ENCODE results near the gene SNX18. TPM values are rescaled to one million over a fixed set of nuclear protein-coding genes. Genes with fewer than 3 reads are reported as not detected.
A peak's percentile ranks its signal among the peaks of the same experiment; 100 is the strongest.

Gene SNX18
- total RNA-seq, 2 donors from 2014 or later: 4.3 to 11.6 TPM

GRCh38 chr5:54541823-54542783, 24.5 kb downstream of the SNX18 start:
- Mint-ChIP-seq H3K4me3 (no peak overlapping the region), H3K27me3 (no peaks in the 10 kb centered on the region), H3K4me1 (peaks cover 8% of the 10 kb centered on the region), H3K36me3 (ENCODE audit: low read depth) (peaks cover 29% of the 10 kb centered on the region), H3K9me3 (no peaks in the 10 kb centered on the region), H3K27ac (no peak overlapping the region)
- no peak for ATAC-seq (replicated peaks)

GRCh38 chr5:54544044-54544443, 26.5 kb downstream of the SNX18 start:
- Mint-ChIP-seq H3K4me3 (no peak overlapping the region), H3K27me3 (no peaks in the 10 kb centered on the region), H3K27ac (no peak overlapping the region), H3K9me3 (no peaks in the 10 kb centered on the region), H3K36me3 (ENCODE audit: low read depth) (peaks cover 29% of the 10 kb centered on the region), H3K4me1 (peaks cover 4% of the 10 kb centered on the region)
- no peak for ATAC-seq (replicated peaks)

GRCh38 chr5:54545796-54546195, 28.2 kb downstream of the SNX18 start:
- peaks cover 4% of the 10 kb centered on the region for H3K4me1 Mint-ChIP-seq

GRCh38 chr5:54547711-54548250, 30.2 kb downstream of the SNX18 start:
- H3K4me3 Mint-ChIP-seq: no peak overlapping the region
- peaks cover 28% of the 10 kb centered on the region for H3K36me3 Mint-ChIP-seq (ENCODE audit: low read depth)
- no peak overlapping the region for H3K27ac Mint-ChIP-seq
- no peak for ATAC-seq (replicated peaks)
- H3K9me3 Mint-ChIP-seq: no peaks in the 10 kb centered on the region
- H3K4me1 Mint-ChIP-seq: no peaks in the 10 kb centered on the region
- no peaks in the 10 kb centered on the region for H3K27me3 Mint-ChIP-seq

More at GRCh38 chr5:54545796-54546195, 28.2 kb downstream of the SNX18 start:
- no peak for ATAC-seq (replicated peaks)
- H3K27me3 Mint-ChIP-seq: no peaks in the 10 kb centered on the region
- no peaks in the 10 kb centered on the region for H3K9me3 Mint-ChIP-seq
- no peak overlapping the region for H3K27ac Mint-ChIP-seq
- no peak overlapping the region for H3K4me3 Mint-ChIP-seq
- H3K36me3 Mint-ChIP-seq (ENCODE audit: low read depth): peaks cover 29% of the 10 kb centered on the region

- H3K27ac Mint-ChIP-seq: no peak overlapping the region
- H3K4me3 Mint-ChIP-seq: no peak overlapping the region
- no peak for ATAC-seq (replicated peaks)
- peaks cover 20% of the 10 kb centered on the region for H3K36me3 Mint-ChIP-seq (ENCODE audit: low read depth)
- H3K9me3 Mint-ChIP-seq: no peaks in the 10 kb centered on the region
- H3K27me3 Mint-ChIP-seq: no peaks in the 10 kb centered on the region
- H3K4me1 Mint-ChIP-seq: no peaks in the 10 kb centered on the region
These were observed 31.0 kb downstream of the SNX18 start for GRCh38 chr5:54548565-54548964.

- H3K4me1 Mint-ChIP-seq: no peaks in the 10 kb centered on the region
- no peaks in the 10 kb centered on the region for H3K9me3 Mint-ChIP-seq
- no peak for ATAC-seq (replicated peaks)
- H3K27me3 Mint-ChIP-seq: no peaks in the 10 kb centered on the region
- H3K27ac Mint-ChIP-seq: no peak overlapping the region
- no peak overlapping the region for H3K4me3 Mint-ChIP-seq
- H3K36me3 Mint-ChIP-seq (ENCODE audit: low read depth): peaks cover 3% of the 10 kb centered on the region
These were observed 33.7 kb downstream of the SNX18 start for GRCh38 chr5:54551292-54551691.

- H3K4me3 Mint-ChIP-seq: no peak overlapping the region
- no peak overlapping the region for H3K27ac Mint-ChIP-seq
- H3K9me3 Mint-ChIP-seq: no peaks in the 10 kb centered on the region
- no peaks in the 10 kb centered on the region for H3K4me1 Mint-ChIP-seq
- H3K36me3 Mint-ChIP-seq (ENCODE audit: low read depth): no peaks in the 10 kb centered on the region
- ATAC-seq (replicated peaks): no peak
- H3K27me3 Mint-ChIP-seq: no peaks in the 10 kb centered on the region
These were observed 34.4 kb downstream of the SNX18 start for GRCh38 chr5:54551926-54552325.

GRCh38 chr5:54552446-54552845, 34.9 kb downstream of the SNX18 start:
- no peak overlapping the region for H3K27ac Mint-ChIP-seq
- ATAC-seq (replicated peaks): no peak
- no peaks in the 10 kb centered on the region for H3K27me3 Mint-ChIP-seq
- no peaks in the 10 kb centered on the region for H3K9me3 Mint-ChIP-seq
- no peak overlapping the region for H3K4me3 Mint-ChIP-seq
- H3K36me3 Mint-ChIP-seq (ENCODE audit: low read depth): no peaks in the 10 kb centered on the region
- no peaks in the 10 kb centered on the region for H3K4me1 Mint-ChIP-seq

GRCh38 chr5:54553659-54554207, 36.2 kb downstream of the SNX18 start:
- no peaks in the 10 kb centered on the region for H3K36me3 Mint-ChIP-seq (ENCODE audit: low read depth)
- no peak overlapping the region for H3K4me3 Mint-ChIP-seq
- H3K27me3 Mint-ChIP-seq: no peaks in the 10 kb centered on the region
- no peaks in the 10 kb centered on the region for H3K4me1 Mint-ChIP-seq
- no peak overlapping the region for H3K27ac Mint-ChIP-seq
- no peaks in the 10 kb centered on the region for H3K9me3 Mint-ChIP-seq
- ATAC-seq (replicated peaks): no peak

GRCh38 chr5:54556141-54556540, 38.6 kb downstream of the SNX18 start:
- Mint-ChIP-seq H3K4me3 (no peak overlapping the region), H3K27ac (no peak overlapping the region), H3K27me3 (no peaks in the 10 kb centered on the region), H3K4me1 (no peaks in the 10 kb centered on the region), H3K9me3 (peaks cover 4% of the 10 kb centered on the region), H3K36me3 (ENCODE audit: low read depth) (no peaks in the 10 kb centered on the region)
- ATAC-seq (replicated peaks): no peak

- no peaks in the 10 kb centered on the region for H3K36me3 Mint-ChIP-seq (ENCODE audit: low read depth)
- peaks cover 4% of the 10 kb centered on the region for H3K9me3 Mint-ChIP-seq
- no peak for ATAC-seq (replicated peaks)
- H3K27ac Mint-ChIP-seq: peak overlapping the region; percentile 16
- H3K4me3 Mint-ChIP-seq: no peak overlapping the region
- no peaks in the 10 kb centered on the region for H3K4me1 Mint-ChIP-seq
- no peaks in the 10 kb centered on the region for H3K27me3 Mint-ChIP-seq
These were observed 40.8 kb downstream of the SNX18 start for GRCh38 chr5:54558362-54558761.

- Mint-ChIP-seq H3K4me1 (no peaks in the 10 kb centered on the region), H3K4me3 (no peak overlapping the region), H3K36me3 (ENCODE audit: low read depth) (no peaks in the 10 kb centered on the region), H3K27me3 (no peaks in the 10 kb centered on the region), H3K9me3 (peaks cover 4% of the 10 kb centered on the region), H3K27ac (no peak overlapping the region)
- no peak for ATAC-seq (replicated peaks)
These were observed 44.1 kb downstream of the SNX18 start for GRCh38 chr5:54561651-54562050.

- H3K27me3 Mint-ChIP-seq: no peaks in the 10 kb centered on the region
- peaks cover 4% of the 10 kb centered on the region for H3K9me3 Mint-ChIP-seq
- no peaks in the 10 kb centered on the region for H3K4me1 Mint-ChIP-seq
- peak; percentile 19 for ATAC-seq (replicated peaks)
- H3K36me3 Mint-ChIP-seq (ENCODE audit: low read depth): no peaks in the 10 kb centered on the region
- no peak overlapping the region for H3K27ac Mint-ChIP-seq
- no peak overlapping the region for H3K4me3 Mint-ChIP-seq
These were observed 45.7 kb downstream of the SNX18 start for GRCh38 chr5:54563083-54563761.

GRCh38 chr5:54567996-54568395, 50.4 kb downstream of the SNX18 start:
- no peak for ATAC-seq (replicated peaks)
- Mint-ChIP-seq H3K9me3 (no peaks in the 10 kb centered on the region), H3K4me3 (no peak overlapping the region)

More at GRCh38 chr5:54567996-54568395, 50.4 kb downstream of the SNX18 start:
- Mint-ChIP-seq H3K27ac (no peak overlapping the region), H3K36me3 (ENCODE audit: low read depth) (no peaks in the 10 kb centered on the region), H3K4me1 (no peaks in the 10 kb centered on the region), H3K27me3 (no peaks in the 10 kb centered on the region)

All from activated T-helper 17 cell treated with anti-CD3 and anti-CD28 coated beads, Interleukin-2, amount 50 U/mL, for 72 hours (primary cell).